Activated CD4-positive, alpha-beta T cell treated with anti-CD3 and anti-CD28 coated beads, Interleukin-2, amount 10 ng/mL, durations not matched to agents 7 days and 5 days (primary cell): Measurements from ENCODE around the gene AGAP3. TPM values are rescaled to one million over a fixed set of nuclear protein-coding genes. Genes with fewer than 3 reads are reported as not detected.

Experiments used
- CTCF ChIA-PET: fragments of 350-600 bp; sonication (Branson Sonifier 250); formaldehyde crosslinking; loops from one replicate; lab custom pipeline; 2021; ENCODE audit warnings: antibody characterized with exemption; lab: Charles Lee
- POLR2A ChIA-PET: fragments of 350-600 bp; sonication (Branson Sonifier 250); formaldehyde crosslinking; loops from one replicate; lab custom pipeline; 2021; ENCODE audit warnings: antibody characterized with exemption; lab: Charles Lee
- DNase-seq: peaks from one replicate; pipeline ENCODE4 v3.0.0-alpha.2; 2020
- H3K27ac Mint-ChIP-seq: one replicate; pipeline ENCODE4 v1.8.0; 2021; ENCODE audit warnings: mild to moderate bottlenecking, moderate library complexity, mixed read lengths
- H3K27me3 Mint-ChIP-seq: one replicate; pipeline ENCODE4 v1.8.0; 2021; ENCODE audit warnings: mixed read lengths
- H3K36me3 Mint-ChIP-seq: one replicate; pipeline ENCODE4 v1.8.0; 2021; ENCODE audit warnings: low read depth, mixed read lengths
- H3K4me1 Mint-ChIP-seq: one replicate; pipeline ENCODE4 v1.8.0; 2021; ENCODE audit warnings: mixed read lengths
- H3K4me3 Mint-ChIP-seq: one replicate; pipeline ENCODE4 v1.8.0; 2021; ENCODE audit warnings: mild to moderate bottlenecking, moderate library complexity, mixed read lengths
- H3K9me3 Mint-ChIP-seq: one replicate; pipeline ENCODE4 v1.8.0; 2021; ENCODE audit warnings: mixed read lengths
- total RNA-seq, 2 experiments: library from RNA; stranded (reverse); gene quantifications; one replicate each; pipeline ENCODE4 v1.2.3, GENCODE V29; 2021

AGAP3 gene
- total RNA-seq, 2 experiments from 2014 or later = 18.1 to 19.7 TPM

- Mint-ChIP-seq H3K36me3 (no peaks in the 10 kb centered on the region), H3K9me3 (no peaks in the 10 kb centered on the region), H3K4me3 (no peak overlapping the region), H3K4me1 (no peaks in the 10 kb centered on the region), H3K27me3 (no peaks in the 10 kb centered on the region), H3K27ac (no peak overlapping the region)
- ChIA-PET POLR2A (no interaction called here), CTCF (interaction anchor here (0.9 kb wide), 1 partner anchor 14 kb away, joined by 4 read pairs; no protein-coding TSS in a partner anchor)
- DNase-seq = no peak
Measured at GRCh38 chr7:151137076-151137675, 50.9 kb downstream of the AGAP3 start.

DNA sequence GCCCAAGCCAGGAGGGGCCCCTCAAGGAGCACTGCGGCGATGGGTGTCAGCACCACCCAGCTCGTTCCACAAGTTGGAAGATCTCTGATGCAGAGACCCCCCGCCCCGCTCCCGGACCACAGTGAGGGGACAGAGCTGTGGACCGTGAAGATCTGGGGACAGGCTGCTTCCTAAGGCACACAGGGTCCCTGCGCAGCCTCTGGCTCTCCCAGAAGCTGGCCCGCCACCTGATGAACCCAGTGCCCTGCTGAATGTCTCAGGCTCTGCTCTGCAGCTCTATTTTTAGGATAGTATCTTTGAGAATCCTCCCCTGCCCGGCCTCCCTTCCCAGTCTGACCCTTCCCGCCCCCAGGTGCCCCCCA is 51.5 kb downstream of the AGAP3 start:
- H3K9me3 Mint-ChIP-seq = no peaks in the 10 kb centered on the region
- H3K27ac Mint-ChIP-seq = no peak overlapping the region
- no peaks in the 10 kb centered on the region for H3K4me1 Mint-ChIP-seq
- ChIA-PET POLR2A (no interaction called here), CTCF (interaction anchor here (0.9 kb wide), 1 partner anchor 14 kb away, joined by 4 read pairs; no protein-coding TSS in a partner anchor)
- no peaks in the 10 kb centered on the region for H3K27me3 Mint-ChIP-seq
- H3K4me3 Mint-ChIP-seq = no peak overlapping the region
- H3K36me3 Mint-ChIP-seq = no peaks in the 10 kb centered on the region
- no peak for DNase-seq

GRCh38 chr7:151138153-151138851 is 52.0 kb downstream of the AGAP3 start:
- H3K4me3 Mint-ChIP-seq = no peak overlapping the region
- H3K9me3 Mint-ChIP-seq = no peaks in the 10 kb centered on the region
- H3K36me3 Mint-ChIP-seq = no peaks in the 10 kb centered on the region
- H3K27me3 Mint-ChIP-seq = no peaks in the 10 kb centered on the region
- ChIA-PET CTCF (no interaction called here), POLR2A (no interaction called here)
- no peak overlapping the region for H3K27ac Mint-ChIP-seq
- DNase-seq = no peak
- no peaks in the 10 kb centered on the region for H3K4me1 Mint-ChIP-seq

DNA sequence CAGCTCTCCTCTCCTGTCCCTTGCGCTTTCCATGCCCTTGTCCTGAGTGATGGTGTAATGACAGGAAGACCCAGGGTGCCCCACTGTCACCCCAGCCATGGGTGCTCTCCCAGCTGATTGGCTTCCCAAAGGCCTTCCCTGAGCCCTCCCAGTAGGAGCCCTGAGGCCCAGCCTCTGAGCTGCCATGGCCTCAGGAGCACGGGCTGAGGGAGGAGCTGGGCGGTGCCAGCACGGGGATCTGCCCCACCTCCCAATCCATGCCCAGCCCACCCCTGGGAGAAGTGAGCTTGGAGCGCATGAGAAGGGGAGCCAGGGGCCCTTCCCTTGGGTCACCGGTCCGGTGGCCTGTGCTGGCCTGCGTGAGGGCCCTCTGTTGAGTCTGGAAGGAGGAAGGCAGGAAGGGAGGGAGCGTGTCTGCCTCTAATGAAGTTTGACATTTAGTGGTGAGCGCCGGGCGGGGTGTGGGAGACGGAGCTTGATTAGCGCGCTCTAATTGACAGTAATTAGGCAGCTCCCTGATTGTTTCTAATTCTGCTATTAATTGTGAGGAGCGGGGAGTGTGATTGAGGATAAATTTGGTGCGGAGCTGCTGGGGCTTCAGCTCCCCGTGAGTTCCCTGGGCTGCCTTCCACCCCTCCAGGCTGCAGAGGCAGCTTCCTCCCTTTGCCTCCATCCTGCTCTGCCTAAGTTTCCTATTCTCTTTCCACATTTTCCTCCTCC is 53.0 kb downstream of the AGAP3 start:
- Mint-ChIP-seq H3K4me3 (no peak overlapping the region), H3K9me3 (no peaks in the 10 kb centered on the region), H3K27ac (no peak overlapping the region), H3K27me3 (no peaks in the 10 kb centered on the region), H3K4me1 (no peaks in the 10 kb centered on the region), H3K36me3 (no peaks in the 10 kb centered on the region)
- ChIA-PET CTCF (interaction anchor here (1.1 to 1.8 kb wide), 2 partner anchors 15 to 29 kb away, joined by 3 to 7 read pairs; partner anchors contain the start of gene GBX1), POLR2A (no interaction called here)
- DNase-seq = no peak

- Mint-ChIP-seq H3K4me1 (no peaks in the 10 kb centered on the region), H3K36me3 (no peaks in the 10 kb centered on the region), H3K27ac (no peak overlapping the region), H3K4me3 (no peak overlapping the region), H3K27me3 (no peaks in the 10 kb centered on the region), H3K9me3 (no peaks in the 10 kb centered on the region)
- CTCF ChIA-PET = interaction anchor here (1.1 to 1.8 kb wide), 2 partner anchors 16 to 28 kb away, joined by 3 to 7 read pairs; partner anchors contain the start of gene GBX1
- DNase-seq = no peak
- POLR2A ChIA-PET = no interaction called here
Measured at GRCh38 chr7:151139791-151140190, 53.5 kb downstream of the AGAP3 start.

DNA sequence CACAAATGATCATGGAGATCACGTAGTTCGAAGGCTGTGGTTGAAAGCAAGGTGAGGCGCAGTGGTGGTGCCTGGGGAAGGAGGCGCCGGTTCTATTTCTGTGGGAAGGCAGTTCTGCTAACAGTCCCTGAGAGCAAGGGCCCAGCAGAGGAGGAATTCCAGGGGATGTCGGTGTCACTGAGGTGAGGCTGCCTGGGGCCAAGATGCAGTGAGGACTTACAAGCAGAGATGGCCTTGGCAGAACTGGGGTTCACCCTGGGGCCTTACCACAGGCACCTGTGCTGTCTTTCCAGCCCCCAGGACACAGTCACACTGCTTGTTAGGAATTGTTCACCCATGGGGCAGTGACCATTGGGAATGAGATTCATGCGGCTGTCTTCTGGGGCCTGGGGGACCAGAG is 54.6 kb downstream of the AGAP3 start:
- no peaks in the 10 kb centered on the region for H3K36me3 Mint-ChIP-seq

DNA sequence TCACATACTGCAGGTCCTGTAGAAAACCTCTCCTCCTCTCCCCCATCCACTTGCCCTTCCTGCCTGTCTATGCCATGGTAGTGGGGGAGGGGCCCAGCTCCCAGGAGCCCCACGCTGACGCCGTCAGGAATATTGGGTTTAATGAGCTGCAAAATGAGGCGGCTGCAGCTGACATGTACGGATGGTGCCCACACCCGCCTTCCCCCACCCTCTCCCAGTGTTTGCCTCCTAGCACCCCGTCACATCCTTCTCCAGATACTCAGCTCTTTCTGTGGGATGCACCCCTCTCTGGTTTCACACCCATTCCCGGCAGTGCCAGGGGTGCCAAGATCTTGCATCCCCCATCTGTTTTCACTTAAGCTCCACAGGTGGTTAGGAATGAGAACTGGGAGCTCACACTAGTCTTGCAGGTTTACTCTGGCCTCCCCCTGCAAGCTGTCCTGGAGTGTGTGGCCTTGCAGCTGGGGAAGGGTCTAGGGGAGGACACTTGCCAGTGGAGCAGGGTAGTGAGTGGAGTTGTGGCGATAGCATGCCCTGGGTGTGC is 55.1 kb downstream of the AGAP3 start:
- ChIA-PET CTCF (no interaction called here), POLR2A (no interaction called here)
- Mint-ChIP-seq H3K9me3 (no peaks in the 10 kb centered on the region), H3K4me3 (no peak overlapping the region), H3K4me1 (no peaks in the 10 kb centered on the region), H3K36me3 (no peaks in the 10 kb centered on the region), H3K27me3 (no peaks in the 10 kb centered on the region), H3K27ac (no peak overlapping the region)
- no peak for DNase-seq

More for the DNA sequence above, 54.6 kb downstream of the AGAP3 start:
- H3K27me3 Mint-ChIP-seq = no peaks in the 10 kb centered on the region
- H3K9me3 Mint-ChIP-seq = no peaks in the 10 kb centered on the region
- POLR2A ChIA-PET = no interaction called here
- DNase-seq = no peak
- H3K27ac Mint-ChIP-seq = no peak overlapping the region
- CTCF ChIA-PET = interaction anchor here (1.8 kb wide), 1 partner anchor 17 kb away, joined by 7 read pairs; no protein-coding TSS in a partner anchor
- no peak overlapping the region for H3K4me3 Mint-ChIP-seq
- H3K4me1 Mint-ChIP-seq = no peaks in the 10 kb centered on the region

GRCh38 chr7:151141855-151142685 is 55.8 kb downstream of the AGAP3 start:
- peaks cover 1% of the 10 kb centered on the region for H3K27me3 Mint-ChIP-seq
- POLR2A ChIA-PET = no interaction called here
- no peaks in the 10 kb centered on the region for H3K4me1 Mint-ChIP-seq
- no peak overlapping the region for H3K27ac Mint-ChIP-seq
- H3K9me3 Mint-ChIP-seq = no peaks in the 10 kb centered on the region
- H3K4me3 Mint-ChIP-seq = no peak overlapping the region
- CTCF ChIA-PET = interaction anchor here (0.5 to 2.0 kb wide), 2 partner anchors 14 to 301 kb away, joined by 3 to 5 read pairs; no protein-coding TSS in a partner anchor
- DNase-seq = no peak
- no peaks in the 10 kb centered on the region for H3K36me3 Mint-ChIP-seq

DNA sequence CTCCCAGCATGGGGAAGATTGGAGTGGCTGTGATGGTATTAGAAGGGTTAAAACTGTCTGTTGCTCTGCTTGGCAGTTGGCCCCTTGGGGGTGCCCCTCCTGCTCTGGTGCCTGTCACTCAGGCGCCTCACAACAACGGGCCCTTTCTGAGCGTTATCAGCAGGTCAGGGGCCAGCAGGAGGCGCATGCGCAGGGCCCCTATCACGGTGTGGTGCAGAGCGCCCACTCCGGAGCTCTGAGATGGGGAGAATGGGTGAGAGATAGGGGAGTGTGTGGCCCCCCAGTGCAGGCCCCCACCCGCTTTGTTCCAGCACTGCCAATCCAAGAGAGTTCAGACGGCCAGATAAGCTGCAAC is 56.4 kb downstream of the AGAP3 start:
- CTCF ChIA-PET = interaction anchor here (0.5 to 2.0 kb wide), 2 partner anchors 15 to 302 kb away, joined by 3 to 5 read pairs; no protein-coding TSS in a partner anchor
- H3K27ac Mint-ChIP-seq = no peak overlapping the region

DNA sequence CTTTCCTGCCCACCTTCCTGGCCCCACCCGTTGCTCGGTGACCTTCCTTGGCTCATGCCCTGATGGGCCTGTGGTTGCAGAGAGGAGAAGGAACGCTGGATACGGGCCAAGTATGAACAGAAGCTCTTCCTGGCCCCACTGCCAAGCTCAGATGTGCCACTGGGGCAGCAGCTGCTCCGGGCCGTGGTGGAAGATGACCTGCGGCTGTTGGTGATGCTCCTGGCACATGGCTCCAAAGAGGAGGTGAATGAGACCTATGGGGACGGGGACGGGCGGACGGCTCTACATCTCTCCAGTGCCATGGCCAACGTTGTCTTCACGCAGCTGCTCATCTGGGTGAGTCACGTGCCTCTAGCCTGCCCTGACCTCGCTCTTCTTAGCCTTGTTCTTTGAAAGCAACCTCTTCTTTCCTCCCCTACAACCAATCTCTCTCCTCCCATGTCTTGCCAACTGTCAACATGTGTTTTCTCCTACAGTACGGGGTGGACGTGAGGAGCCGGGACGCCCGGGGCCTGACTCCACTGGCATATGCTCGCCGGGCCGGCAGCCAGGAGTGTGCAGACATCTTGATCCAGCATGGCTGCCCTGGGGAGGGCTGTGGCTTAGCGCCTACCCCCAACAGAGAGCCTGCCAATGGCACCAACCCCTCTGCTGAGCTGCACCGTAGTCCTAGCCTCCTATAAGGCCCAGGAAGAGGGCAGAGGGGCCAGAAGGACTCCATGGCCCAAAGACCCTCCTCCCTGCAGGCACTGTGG is 57.2 kb downstream of the AGAP3 start:
- ChIA-PET POLR2A (no interaction called here), CTCF (interaction anchor here (2.0 kb wide), 1 partner anchor 16 kb away, joined by 5 read pairs; no protein-coding TSS in a partner anchor)
- Mint-ChIP-seq H3K4me3 (no peak overlapping the region), H3K4me1 (no peaks in the 10 kb centered on the region), H3K27ac (no peak overlapping the region), H3K27me3 (peaks cover 4% of the 10 kb centered on the region), H3K36me3 (no peaks in the 10 kb centered on the region), H3K9me3 (no peaks in the 10 kb centered on the region)
- DNase-seq = no peak

More for the DNA sequence above, 56.4 kb downstream of the AGAP3 start:
- no peak for DNase-seq
- Mint-ChIP-seq H3K27me3 (peaks cover 4% of the 10 kb centered on the region), H3K4me1 (no peaks in the 10 kb centered on the region), H3K9me3 (no peaks in the 10 kb centered on the region), H3K4me3 (no peak overlapping the region), H3K36me3 (no peaks in the 10 kb centered on the region)
- POLR2A ChIA-PET = no interaction called here

- Mint-ChIP-seq H3K27ac (no peak overlapping the region), H3K9me3 (no peaks in the 10 kb centered on the region), H3K4me1 (no peaks in the 10 kb centered on the region), H3K27me3 (peaks cover 7% of the 10 kb centered on the region), H3K4me3 (no peak overlapping the region), H3K36me3 (no peaks in the 10 kb centered on the region)
- no peak for DNase-seq
- POLR2A ChIA-PET = no interaction called here
- CTCF ChIA-PET = no interaction called here
Measured at GRCh38 chr7:151144387-151144786, 58.1 kb downstream of the AGAP3 start.
